ENCODE measurements around the gene CACNA1B.
"Not testable (repeated sequence)": the region's sequence is repeated elsewhere in the genome, so short reads cannot be mapped to it uniquely, and the experiment has no call there.

CACNA1B gene

GRCh38 chr9:138014563-138014945, 137.0 kb downstream of the CACNA1B start:
- no peak for DNase-seq (ENCODE audit: low read depth in 2 of 2)

DNA sequence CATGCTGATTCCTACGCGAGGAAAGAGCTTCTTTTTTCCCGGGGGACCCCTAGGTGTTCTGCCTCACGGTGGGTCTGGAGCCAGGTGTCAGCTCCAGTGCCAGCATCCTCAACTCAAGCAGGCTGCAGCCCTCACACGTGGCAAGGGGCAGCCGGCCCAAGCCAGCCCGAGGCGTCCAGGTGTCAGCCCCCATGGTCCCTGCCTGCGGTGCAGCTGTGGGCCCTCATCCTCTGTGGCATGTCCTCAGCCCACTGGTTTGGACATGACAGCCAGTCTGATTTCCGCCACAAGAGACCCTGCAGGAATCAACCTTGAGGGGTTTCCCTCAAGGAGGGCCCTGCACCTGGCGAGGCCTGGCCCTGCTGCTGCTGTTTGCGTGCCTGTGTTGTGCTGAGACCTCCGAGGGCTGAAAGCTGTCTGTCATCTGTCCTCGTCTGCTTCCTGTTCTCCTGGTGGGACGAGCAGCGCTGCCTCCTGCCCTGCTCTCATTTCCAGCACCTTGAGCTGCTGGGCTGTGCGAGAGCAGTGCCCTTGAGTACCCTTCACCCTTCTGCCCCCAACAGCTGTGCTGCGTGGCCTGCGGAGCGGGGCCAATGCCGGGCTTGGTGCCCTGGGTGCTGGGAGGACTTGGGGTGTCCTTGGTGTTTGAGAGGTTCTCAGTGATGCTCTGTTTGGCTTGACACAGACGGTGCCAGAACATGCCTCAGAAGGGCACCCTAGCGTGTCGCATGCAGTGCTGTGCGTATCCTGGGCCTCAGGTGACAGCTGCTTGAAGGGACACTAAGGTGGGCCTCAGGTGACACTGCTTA, 137.6 kb downstream of the CACNA1B start:
- no peak for DNase-seq (ENCODE audit: low read depth in 2 of 2)

DNA sequence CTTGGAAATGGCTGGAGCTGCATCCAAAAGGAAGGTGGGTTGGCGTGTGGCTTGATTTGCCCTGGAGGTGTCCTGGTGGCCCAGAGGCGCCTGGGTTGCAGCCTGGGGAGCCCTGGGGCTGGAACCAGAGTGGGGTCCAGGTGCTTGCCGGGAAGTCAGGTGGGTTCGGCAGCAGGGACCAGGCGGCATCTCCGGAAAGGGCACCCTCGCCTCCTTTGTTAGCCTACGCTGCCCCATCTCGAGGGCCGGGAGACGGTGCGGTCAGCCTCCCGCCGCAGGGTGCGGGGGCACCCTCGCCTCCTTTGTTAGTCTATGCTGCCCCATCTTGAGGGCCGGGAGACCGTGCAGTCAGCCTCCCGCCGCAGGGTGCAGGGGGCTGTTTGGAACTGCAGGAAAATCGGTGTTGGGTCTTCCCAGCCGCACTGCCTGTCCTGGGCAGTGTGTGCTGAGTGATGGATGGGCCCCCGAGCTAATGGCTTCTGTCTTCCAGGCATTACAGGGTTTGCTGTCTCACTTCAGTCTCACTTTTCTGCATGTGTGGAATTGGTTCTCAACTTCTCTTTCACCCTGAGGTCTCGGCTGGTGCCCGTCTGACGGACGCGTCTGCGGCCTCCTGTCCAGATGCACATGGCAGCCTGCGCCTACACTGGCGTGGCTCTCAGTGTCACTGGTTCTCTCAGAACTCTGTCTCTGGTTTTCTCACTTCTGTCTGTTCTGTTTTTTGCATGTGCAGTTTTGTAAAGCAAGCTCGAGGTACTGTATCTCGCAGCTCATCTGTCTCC, 139.0 kb downstream of the CACNA1B start:
- DNase-seq (ENCODE audit: low read depth in 2 of 2) = no peak

GRCh38 chr9:138017200-138017599, 139.6 kb downstream of the CACNA1B start:
- no peak for DNase-seq (ENCODE audit: low read depth in 2 of 2)

DNA sequence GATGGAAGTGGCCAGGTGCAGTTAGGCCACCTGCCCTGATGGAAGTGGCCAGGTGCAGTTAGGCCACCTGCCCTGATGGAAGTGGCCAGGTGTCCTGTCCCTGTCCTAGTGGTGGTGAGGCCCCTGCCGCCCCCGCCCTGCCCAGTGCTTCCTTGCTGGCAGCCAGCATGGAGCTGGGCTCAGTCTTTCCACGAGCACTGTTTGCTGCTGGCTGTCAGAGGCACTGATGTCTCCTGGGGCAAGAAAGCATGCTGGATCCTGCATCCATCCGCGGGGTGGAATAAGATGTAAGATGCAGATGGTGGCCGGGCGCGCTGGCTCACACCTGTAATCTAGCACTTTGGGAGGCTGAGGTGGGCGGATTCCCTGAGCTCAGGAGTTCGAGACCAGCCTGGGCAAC, 141.9 kb downstream of the CACNA1B start:
- DNase-seq (ENCODE audit: low read depth in 2 of 2) = not testable (repeated sequence)

DNA sequence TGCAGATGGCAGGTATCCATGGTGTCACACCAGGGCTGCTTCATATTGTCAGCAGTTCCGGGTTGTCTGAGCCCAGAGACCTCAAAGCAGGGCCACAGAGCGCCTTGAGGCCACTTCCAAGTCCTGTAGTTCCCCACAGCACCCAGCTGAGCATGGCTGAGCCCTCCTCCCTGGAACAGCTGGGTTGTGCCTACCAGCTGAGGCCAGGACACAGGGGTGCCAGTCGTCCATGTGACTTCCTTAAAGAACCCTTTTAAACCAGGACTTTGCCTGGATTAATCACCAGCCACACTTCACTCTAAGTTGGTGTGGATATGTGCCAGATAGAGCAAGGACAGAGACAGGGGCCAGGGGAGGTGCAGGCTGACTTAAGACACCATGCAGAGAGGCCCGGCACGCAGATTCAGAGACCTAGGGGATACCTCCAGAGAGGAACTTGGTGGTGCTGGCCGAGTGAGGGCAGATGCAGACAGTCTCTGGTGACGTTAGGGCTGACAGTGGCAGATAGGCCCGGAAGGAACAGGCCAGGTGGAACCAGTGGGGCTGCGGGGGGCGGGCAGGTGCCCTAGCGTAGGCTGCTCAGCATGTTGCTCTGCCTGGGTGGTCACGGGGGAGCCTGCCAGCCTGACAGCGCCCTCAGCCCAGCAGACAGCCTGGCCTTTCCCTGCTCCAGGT, 142.7 kb downstream of the CACNA1B start:
- DNase-seq (ENCODE audit: low read depth in 2 of 2) = no peak

GRCh38 chr9:138020795-138021182, 143.2 kb downstream of the CACNA1B start:
- DNase-seq (ENCODE audit: low read depth in 2 of 2) = no peak

GRCh38 chr9:138021251-138022056, 143.9 kb downstream of the CACNA1B start:
- no peak for DNase-seq (ENCODE audit: low read depth in 2 of 2)

DNA sequence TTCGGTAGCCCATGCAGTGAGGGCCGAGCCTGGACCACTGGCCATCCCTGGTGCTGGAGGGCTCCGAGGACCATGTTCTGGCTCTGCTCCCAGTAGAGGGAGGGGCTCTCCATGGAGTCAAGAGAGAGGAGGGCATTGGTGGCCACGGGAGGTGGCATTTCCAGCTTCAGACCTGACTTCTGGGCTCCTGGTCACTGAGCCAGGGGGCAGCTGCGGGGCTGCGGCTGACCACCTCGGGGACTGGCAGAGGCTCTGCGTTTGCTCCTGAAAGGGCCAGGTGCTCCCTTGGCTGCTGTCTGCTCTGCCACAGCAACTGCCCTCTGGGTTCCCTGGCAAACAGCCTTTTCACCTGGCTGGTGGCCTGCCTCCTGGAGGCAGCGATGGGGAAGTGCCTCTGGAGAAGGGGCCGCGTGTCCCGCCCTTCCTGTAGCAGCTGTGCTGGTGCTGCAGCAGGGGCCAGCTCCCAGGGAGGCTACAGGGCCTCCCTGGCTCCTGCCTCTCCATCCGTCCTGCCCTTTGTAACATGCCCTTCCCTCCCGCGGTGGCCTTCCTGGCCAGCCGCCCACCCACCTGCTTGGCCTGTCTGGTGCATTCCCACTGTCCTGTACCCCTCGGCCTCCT, 144.6 kb downstream of the CACNA1B start:
- no peak for DNase-seq (ENCODE audit: low read depth in 2 of 2)

DNA sequence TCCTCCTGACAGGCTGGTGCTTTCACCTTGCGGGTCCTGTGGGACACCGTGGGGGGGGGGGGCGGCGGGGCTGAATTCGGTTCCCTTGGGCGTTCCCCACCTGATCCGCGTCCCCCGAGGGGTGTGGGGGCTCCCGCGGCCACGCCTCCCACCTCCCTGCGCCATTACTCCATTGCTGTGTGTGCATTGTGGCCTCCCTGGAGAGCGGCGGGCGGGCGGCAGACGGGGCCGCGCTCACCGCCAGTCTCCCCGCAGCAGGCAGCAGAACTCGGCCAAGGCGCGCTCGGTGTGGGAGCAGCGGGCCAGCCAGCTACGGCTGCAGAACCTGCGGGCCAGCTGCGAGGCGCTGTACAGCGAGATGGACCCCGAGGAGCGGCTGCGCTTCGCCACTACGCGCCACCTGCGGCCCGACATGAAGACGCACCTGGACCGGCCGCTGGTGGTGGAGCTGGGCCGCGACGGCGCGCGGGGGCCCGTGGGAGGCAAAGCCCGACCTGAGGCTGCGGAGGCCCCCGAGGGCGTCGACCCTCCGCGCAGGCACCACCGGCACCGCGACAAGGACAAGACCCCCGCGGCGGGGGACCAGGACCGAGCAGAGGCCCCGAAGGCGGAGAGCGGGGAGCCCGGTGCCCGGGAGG, 145.3 kb downstream of the CACNA1B start:
- no peak for DNase-seq (ENCODE audit: low read depth in 2 of 2)

DNA sequence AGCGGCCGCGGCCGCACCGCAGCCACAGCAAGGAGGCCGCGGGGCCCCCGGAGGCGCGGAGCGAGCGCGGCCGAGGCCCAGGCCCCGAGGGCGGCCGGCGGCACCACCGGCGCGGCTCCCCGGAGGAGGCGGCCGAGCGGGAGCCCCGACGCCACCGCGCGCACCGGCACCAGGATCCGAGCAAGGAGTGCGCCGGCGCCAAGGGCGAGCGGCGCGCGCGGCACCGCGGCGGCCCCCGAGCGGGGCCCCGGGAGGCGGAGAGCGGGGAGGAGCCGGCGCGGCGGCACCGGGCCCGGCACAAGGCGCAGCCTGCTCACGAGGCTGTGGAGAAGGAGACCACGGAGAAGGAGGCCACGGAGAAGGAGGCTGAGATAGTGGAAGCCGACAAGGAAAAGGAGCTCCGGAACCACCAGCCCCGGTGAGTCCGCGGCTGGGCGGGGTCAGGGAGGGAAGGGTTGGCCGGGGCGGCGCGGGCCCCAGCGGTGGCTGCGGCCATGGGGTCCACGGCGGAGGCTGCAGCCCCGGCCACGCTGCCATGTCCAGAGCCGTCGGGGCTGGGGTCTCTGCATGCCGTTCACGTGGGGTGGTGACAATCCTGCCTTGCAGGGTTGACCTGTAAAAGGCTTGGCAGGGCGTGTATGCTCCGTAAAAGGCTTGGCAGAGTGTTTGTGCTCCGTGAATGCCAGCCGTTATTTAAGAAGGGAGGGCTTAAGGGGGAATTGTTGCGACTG, 146.0 kb downstream of the CACNA1B start:
- no peak for DNase-seq (ENCODE audit: low read depth in 2 of 2)

- DNase-seq (ENCODE audit: low read depth in 2 of 2) = no peak
These were observed 146.5 kb downstream of the CACNA1B start for GRCh38 chr9:138024131-138024530.

GRCh38 chr9:138024831-138025291, 147.3 kb downstream of the CACNA1B start:
- DNase-seq (ENCODE audit: low read depth in 2 of 2) = no peak

DNA sequence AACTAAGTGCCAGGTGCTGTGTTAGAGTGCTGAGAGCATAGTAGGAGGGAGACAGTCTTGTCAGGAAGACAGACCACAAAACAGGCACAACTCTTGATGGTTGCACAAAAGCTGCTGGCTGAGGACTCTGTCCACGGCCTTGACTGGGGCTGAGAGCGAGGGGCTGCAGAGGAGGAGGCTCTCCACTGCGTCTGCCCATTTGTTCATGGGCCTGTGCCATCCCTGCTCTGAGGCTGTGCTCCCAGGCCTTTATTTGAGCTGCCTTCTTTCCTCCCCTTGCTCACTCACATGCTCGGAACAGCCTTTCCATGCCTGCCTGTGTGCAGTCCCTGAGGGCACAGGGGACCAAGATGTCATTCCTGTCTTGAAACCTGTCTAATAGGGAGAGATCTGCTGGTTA, 147.8 kb downstream of the CACNA1B start:
- no peak for DNase-seq (ENCODE audit: low read depth in 2 of 2)

- no peak for DNase-seq (ENCODE audit: low read depth in 2 of 2)
These were observed 148.3 kb downstream of the CACNA1B start for GRCh38 chr9:138025908-138026307.

DNA sequence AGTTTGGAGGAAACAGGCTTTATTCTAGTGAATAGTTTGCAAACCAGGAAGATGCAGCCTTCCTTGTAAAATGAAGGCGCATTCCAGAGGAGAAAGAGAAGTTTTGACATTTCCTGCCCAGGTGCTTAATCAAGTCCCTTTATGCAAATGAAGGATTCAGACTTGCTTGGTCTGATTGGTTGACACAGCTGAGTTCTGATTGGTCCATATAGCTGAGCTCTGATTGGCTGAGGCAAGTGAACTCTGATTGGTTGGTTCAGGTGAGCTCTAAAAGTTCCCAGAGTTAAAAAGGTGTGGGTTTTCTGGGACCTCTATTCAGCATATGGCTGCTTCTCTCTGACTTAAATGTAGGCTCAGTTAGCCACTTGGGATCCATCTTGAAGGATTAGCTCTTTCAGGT, 151.0 kb downstream of the CACNA1B start:
- no peak for DNase-seq (ENCODE audit: low read depth in 2 of 2)

DNA sequence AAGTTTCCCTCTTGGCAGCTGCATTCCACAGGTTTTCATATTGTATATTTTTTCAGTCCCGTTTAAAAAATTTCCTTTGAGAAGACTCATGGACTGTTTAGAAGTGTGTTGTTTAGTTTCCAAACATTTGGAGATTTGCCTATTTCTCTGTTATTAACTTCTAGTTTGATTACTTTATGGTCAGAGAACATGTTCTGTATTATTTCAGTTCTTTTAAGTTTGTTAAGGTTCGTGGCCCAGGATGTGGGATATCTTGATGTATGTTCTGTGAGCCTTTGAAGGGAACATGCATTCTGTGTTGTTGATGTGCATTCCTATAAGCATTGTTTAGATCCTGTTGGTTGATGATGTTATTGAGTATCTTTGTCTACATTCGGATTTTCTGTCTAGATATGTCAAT, 153.6 kb downstream of the CACNA1B start:
- DNase-seq (ENCODE audit: low read depth in 2 of 2) = no peak

DNA sequence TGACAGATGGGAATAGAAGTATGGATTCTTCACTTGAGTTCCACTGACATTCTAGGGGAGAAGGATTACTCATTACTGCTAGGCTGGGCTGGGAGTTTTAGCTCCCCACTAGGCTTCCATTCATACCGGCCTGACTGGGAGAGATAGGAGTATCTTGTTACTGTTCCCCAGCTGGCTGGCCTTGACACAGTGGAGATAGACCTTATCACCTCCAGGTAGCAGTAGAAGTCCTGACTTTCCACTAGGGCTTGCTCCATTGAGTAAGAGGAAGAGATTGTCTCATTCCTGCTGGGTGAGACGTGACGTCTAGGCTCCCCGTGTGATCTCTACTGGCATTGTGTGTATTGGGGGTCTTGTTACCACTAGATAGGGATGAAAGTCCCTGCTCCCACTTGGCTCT, 156.4 kb downstream of the CACNA1B start:
- no peak for DNase-seq (ENCODE audit: low read depth in 2 of 2)

DNA sequence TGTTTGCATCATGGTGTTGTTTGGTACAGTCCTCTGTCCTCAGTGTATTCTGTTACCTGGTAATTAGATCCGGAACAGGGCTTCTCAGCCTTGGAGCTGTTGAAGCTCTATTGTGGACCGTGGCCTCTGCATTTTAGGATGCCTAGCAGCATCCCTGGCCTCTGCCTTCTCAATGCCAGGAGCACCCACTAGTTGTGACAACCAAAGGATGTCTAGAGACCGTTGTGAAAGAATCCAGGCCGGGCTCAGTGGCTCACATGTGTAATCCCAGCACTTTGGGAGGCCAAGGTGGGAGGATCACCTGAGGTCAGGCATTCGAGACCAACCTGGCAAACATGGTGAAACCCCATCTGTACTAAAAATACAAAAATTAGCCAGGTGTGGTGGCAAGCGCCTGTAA, 159.6 kb downstream of the CACNA1B start:
- no peak for DNase-seq (ENCODE audit: low read depth in 2 of 2)

DNA sequence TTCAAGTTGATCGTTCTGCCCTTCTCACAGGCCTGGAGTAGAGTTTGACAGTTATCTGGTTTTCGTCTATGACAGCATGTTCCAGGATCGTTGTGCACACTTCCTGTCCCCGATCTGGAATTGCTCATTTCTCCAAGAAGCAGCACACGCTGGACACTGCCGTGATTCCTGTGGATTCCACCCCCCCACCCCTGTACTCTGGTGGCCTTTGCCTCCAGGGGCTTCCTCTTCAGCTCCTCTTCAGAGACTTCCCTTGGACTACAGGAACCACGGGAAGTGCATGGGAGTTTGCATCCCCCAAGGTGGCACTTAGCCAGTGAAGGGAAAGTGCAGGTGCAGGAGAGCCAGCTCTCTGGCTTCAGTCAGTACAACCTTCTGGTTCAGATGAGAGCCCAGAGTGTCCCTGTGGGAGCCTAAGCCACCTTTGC, 160.7 kb downstream of the CACNA1B start:
- no peak for DNase-seq (ENCODE audit: low read depth in 2 of 2)

Measured in stimulated activated CD4-positive, alpha-beta T cell treated with anti-CD3 and anti-CD28 coated beads, Interleukin-1b, Interleukin-23, amount 100 ng/mL, for 4 hours (primary cell).